ENCODE results near the gene PHTF2.

The PHTF2 gene

GRCh38 chr7:78002021-78002420 lies 203.4 kb downstream of the PHTF2 start:
- no peak for DNase-seq

DNA sequence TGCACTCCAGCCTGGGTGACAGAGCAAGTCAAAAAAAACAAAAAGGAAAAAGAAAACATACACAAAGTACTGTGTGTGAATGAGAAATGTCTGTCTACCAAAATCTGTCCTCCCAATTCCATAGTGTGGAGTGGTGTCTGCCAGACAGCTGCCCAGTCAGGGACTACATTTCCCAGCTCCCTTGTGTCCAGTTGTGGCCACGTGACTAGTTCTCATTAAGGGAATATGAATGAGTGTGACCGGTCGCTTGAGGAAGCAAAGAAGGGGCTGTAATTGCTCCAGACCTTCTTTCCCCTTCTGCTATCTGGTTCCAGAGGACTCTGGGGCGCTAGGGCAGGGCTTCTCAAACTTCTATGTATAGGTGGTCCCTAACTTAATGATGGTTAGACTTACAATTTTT lies 204.1 kb downstream of the PHTF2 start:
- DNase-seq: no peak

DNA sequence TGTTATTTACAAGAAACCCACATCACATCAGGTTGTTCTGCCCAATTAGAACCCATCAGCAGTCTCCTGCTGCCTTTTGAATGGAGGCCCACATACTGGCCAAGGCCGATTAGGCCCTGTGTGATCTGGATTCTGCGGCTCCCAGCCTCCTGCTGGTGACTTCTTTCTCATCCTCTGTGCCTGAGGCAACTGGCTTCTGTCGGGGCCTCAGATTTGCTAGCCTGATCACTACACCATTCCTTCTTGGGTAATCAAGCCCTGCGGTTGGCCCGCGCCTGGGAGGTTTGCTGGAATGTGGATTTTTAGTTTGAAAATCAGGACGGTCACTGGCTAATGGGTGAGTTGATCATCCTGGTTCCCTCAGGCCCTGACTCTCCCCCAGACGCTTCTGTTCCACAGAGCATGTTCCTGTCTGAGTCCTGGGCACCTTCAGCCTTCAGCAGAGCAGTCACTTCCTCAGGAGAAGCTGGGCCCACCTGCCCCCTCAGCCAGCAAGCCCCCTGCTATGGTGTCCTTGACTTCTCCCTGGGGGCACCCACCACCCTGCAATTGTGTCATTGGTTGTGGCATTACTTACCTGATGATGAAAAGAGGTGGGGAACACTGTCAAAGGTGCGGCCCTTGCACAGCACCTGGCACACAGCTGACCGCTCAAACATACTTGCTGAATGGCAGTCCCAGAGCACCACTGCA lies 207.6 kb downstream of the PHTF2 start:
- DNase-seq: no peak
